Heart right ventricle (tissue), 16 donors: ENCODE results near the gene FCF1. TPM values are rescaled to one million over a fixed set of nuclear protein-coding genes. Genes with fewer than 3 reads are reported as not detected.

Experiments
- ATAC-seq, 8 donors: fragments of 200-7000 bp; cut with Tn5 transposase; one replicate each; pipeline ENCODE4 v1.9.1; 2020; ENCODE audit warnings: mild to moderate bottlenecking in 8 of 8, moderate library complexity in 8 of 8, moderate number of reproducible peaks in 1 of 8
- DNase-seq, 2 donors: peaks; one replicate each; pipeline ENCODE4 v3.0.0-alpha.2; 2020
- H3K27ac ChIP-seq, 10 donors: fragments of 200-600 bp; sonication (generic) in 2 of 10; one replicate each; pipeline versions ENCODE4 v1.5.0 to v1.8.0; 2020 to 2022; ENCODE audit warnings: mild to moderate bottlenecking in 3 of 10
- H3K27me3 ChIP-seq, 7 donors: fragments of 200-600 bp; one replicate each; pipeline ENCODE4 v1.8.0; 2021 to 2022; ENCODE audit warnings: mild to moderate bottlenecking in 2 of 7
- H3K36me3 ChIP-seq, 9 donors: fragments of 200-600 bp; sonication (generic) in 1 of 9; one replicate each; pipeline versions ENCODE4 v1.5.0 to v1.8.0; 2020 to 2022; ENCODE audit warnings: mild to moderate bottlenecking in 2 of 9
- H3K4me1 ChIP-seq, 9 donors: fragments of 200-600 bp; sonication (generic) in 1 of 9; one replicate each; pipeline versions ENCODE4 v1.5.0 to v1.8.0; 2020 to 2022; ENCODE audit warnings: mild to moderate bottlenecking in 4 of 9
- H3K4me3 ChIP-seq, 10 donors: fragments of 200-600 bp; sonication (generic) in 2 of 10; one replicate each; pipeline versions ENCODE4 v1.5.0 to v1.8.0; 2020 to 2022; ENCODE audit warnings: mild to moderate bottlenecking in 7 of 10, moderate library complexity in 2 of 10
- H3K9me3 ChIP-seq, 11 donors: fragments of 200-600 bp in 10 of 11; sonication (generic) in 2 of 11; one replicate each; pipeline versions ENCODE4 v1.5.0 to v1.8.0; 2013 to 2022; ENCODE audit warnings: mild to moderate bottlenecking in 2 of 11, control low read depth in 1 of 11, moderate library complexity in 1 of 11
- WGBS, 2 donors: extraction: QIAGEN DNeasy Blood & Tissue Kit; methylation state at CpG; one replicate each; pipeline ENCODE4 v1.1.7; 2013; ENCODE audit warnings: inconsistent platforms in 1 of 2; 5-methylcytosine and 5-hydroxymethylcytosine counted together
- intact Hi-C, 10 donors: fragments of 100-400 bp; cut with DNase I; formaldehyde crosslinking; loops; one replicate each; pipeline versions ENCODE4 v1.11.1 to v1.14.2; 2022
- polyA plus RNA-seq, 2 donors: library from polyadenylated mRNA; stranded (reverse); fragments of 200-250 nt; gene quantifications; one replicate each; pipeline ENCODE4 v1.2.3, GENCODE V29; 2013
- total RNA-seq, 10 donors: library from RNA; stranded (reverse); fragmentation: NEBNext Ultra II Directional in 3 of 10; extraction: Animal tissue kit (Norgen Biotek cat#: 25700) in 3 of 10; gene quantifications; one replicate each; pipeline versions ENCODE4 v1.2.1 to v1.2.4, GENCODE V29; 2021 to 2023
- TF ChIP-seq, protein P1 (sequence below), 9 donors: fragments of 200-600 bp; sonication (generic) in 2 of 9; IDR thresholded peaks; one replicate each; pipeline versions ENCODE4 v1.5.0 to v1.8.0; 2021 to 2022; ENCODE audit warnings: antibody characterized with exemption in 9 of 9, mild to moderate bottlenecking in 5 of 9, moderate library complexity in 1 of 9
- donor health status: Arrhythmogenic right ventricular cardiomyopathy.
- donor health status: ischemic (EF 13 %, LVEDD 7.1; RV severe dilation, severe dysfunction).
- donor health status: healthy with polysubstance abuse.
- donor health status: DM: no; HTN: yes; CAD: no.
- donor health status: DM: no; HTN: no; CAD: no.
- donor health status: ischemic (EF 25% LVEDD 6.9; RV normal size, moderate dysfunction).
- donor health status: ischemic (EF 25% LVEDD 5.7; RV mildly dilated, moderate dysfunction).
- donor health status: healthy.
- donor health status: DM: yes; HTN: yes; CAD: no.
- donor health status: Ischemic cardiomyopathy.
- donor health status: ischemic (EF 35%, LVEDD 5.7; RV mildly dilated, moderate dysfunction).
- donor health status: nonischemic (EF 11% LVEDD 7.7; RV severe dilation, severe dysfunction).
- donor health status: DM: yes; HTN: yes; CAD: no.
- donor health status: PGD.
- donor health status: ischemic (EF 29% LVEDD 5.4; RV normal size, mild dysfunction).
- donor health status: nonischemic (EF 23%, LVEDD 6.1; RV moderate dilation, normal function).

Gene FCF1
- total and polyA plus RNA-seq, 12 donors, result 3.4 to 45.5 (median 34.3) TPM

DNA sequence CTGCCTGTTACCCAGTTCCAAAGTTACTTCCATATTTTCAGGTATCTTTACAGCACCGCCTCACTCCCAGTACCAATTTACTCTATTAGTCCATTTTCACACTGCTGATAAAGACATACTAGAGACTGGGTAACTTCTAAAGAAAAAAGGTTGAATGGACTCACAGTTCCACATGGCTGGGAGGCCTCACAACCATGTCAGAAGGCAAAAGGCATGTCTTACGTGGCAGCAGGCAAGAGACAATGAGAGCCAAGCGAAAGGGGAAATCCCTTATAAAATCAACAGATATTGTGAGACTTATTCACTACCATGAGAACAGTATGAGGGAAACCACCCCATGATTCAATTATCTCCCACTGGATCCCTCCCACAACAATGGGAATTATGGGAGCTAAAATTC lies 9.9 kb upstream of the FCF1 start:
- 93 to 96% methylated on average over 3 of the region's 3 CpGs for WGBS, 2 donors

DNA sequence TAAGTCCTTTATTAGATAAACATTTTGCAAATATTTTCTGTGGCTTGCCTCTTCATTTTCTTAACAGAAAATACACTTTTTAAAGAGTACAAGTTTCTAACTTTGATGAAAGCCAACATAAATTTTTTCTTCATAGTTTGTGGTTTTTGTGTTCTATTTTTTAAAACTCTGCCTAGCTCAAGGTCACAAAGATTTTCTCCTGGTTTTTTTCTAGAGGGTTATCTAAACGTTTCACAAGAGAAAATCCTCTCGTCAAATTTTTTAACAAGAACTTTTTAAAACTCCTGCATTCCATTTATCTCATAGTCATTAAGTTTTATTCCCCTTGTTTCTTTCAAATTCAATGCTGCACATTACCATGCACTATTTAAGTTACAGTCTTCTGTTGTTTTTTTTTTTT lies 8.3 kb upstream of the FCF1 start:
- Histone ChIP-seq H3K27me3 (no peaks in the 10 kb centered on the region), H3K27ac (no peak overlapping the region), H3K9me3 (peaks cover 0 to 11% (median 0%) of the 10 kb centered on the region in 11 donors), H3K4me1 (peaks cover 0 to 20% (median under 1%) of the 10 kb centered on the region in 9 donors), H3K36me3 (peaks cover 0 to 3% (median 0%) of the 10 kb centered on the region in 9 donors), H3K4me3 (no peak overlapping the region)
- DNase-seq, result no peak
- 66 to 73% methylated on average over 2 of the region's 2 CpGs for WGBS, 2 donors
- TF ChIP-seq, protein P1, sequence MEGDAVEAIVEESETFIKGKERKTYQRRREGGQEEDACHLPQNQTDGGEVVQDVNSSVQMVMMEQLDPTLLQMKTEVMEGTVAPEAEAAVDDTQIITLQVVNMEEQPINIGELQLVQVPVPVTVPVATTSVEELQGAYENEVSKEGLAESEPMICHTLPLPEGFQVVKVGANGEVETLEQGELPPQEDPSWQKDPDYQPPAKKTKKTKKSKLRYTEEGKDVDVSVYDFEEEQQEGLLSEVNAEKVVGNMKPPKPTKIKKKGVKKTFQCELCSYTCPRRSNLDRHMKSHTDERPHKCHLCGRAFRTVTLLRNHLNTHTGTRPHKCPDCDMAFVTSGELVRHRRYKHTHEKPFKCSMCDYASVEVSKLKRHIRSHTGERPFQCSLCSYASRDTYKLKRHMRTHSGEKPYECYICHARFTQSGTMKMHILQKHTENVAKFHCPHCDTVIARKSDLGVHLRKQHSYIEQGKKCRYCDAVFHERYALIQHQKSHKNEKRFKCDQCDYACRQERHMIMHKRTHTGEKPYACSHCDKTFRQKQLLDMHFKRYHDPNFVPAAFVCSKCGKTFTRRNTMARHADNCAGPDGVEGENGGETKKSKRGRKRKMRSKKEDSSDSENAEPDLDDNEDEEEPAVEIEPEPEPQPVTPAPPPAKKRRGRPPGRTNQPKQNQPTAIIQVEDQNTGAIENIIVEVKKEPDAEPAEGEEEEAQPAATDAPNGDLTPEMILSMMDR (IDR thresholded peaks at IDR 0.05), result no peak
- ATAC-seq, result no peak
- intact Hi-C loops, result no loop called here

More for the DNA sequence above, 9.9 kb upstream of the FCF1 start:
- peaks cover 0 to 15% (median 0%) of the 10 kb centered on the region in 9 donors for H3K4me1 ChIP-seq
- peaks cover 0 to 11% (median 0%) of the 10 kb centered on the region in 11 donors for H3K9me3 ChIP-seq
- no peaks in the 10 kb centered on the region for H3K27me3 ChIP-seq
- ATAC-seq, result no peak
- no peak overlapping the region for H3K27ac ChIP-seq
- TF ChIP-seq, protein P1 (IDR thresholded peaks at IDR 0.05), result no peak
- no peak for DNase-seq
- H3K4me3 ChIP-seq, result no peak overlapping the region
- peaks cover 0 to 6% (median 0%) of the 10 kb centered on the region in 9 donors for H3K36me3 ChIP-seq
- intact Hi-C loops, result no loop called here

- no peak for ATAC-seq
Observed at GRCh38 chr14:74705613-74706500, 7.1 kb upstream of the FCF1 start.

GRCh38 chr14:74710480-74710879 lies 2.5 kb upstream of the FCF1 start:
- DNase-seq (no peak), ATAC-seq (no peak)
- no peak overlapping the region for H3K27ac ChIP-seq
- H3K9me3 ChIP-seq, result no peaks in the 10 kb centered on the region
- no peaks in the 10 kb centered on the region for H3K27me3 ChIP-seq
- WGBS, 2 donors, result 100% methylated on average over 1 of the region's 1 CpG
- H3K36me3 ChIP-seq, result peaks cover 0 to 11% (median 0%) of the 10 kb centered on the region in 9 donors
- peaks cover 0 to 54% (median 37%) of the 10 kb centered on the region in 9 donors for H3K4me1 ChIP-seq
- TF ChIP-seq, protein P1 (IDR thresholded peaks at IDR 0.05), result no peak
- no peak overlapping the region for H3K4me3 ChIP-seq
- intact Hi-C loops, result loop anchor here in 4 of 10 donors (5.0 to 10.0 kb wide), 4 partner anchors 52 to 106 kb away; partner anchors contain the start of genes LTBP2 (in 1 of the 4) and YLPM1 (in 1 of the 4)

More at GRCh38 chr14:74705613-74706500, 7.1 kb upstream of the FCF1 start:
- intact Hi-C loops, result no loop called here
- TF ChIP-seq, protein P1 (IDR thresholded peaks at IDR 0.05), result no peak
- no peaks in the 10 kb centered on the region for H3K27me3 ChIP-seq
- DNase-seq, result no peak
- no peak overlapping the region for H3K27ac ChIP-seq
- peaks cover 0 to 31% (median 13%) of the 10 kb centered on the region in 9 donors for H3K4me1 ChIP-seq
- H3K36me3 ChIP-seq, result no peaks in the 10 kb centered on the region
- no peak overlapping the region for H3K4me3 ChIP-seq
- 71 to 73% methylated on average over 5 of the region's 5 CpGs for WGBS, 2 donors
- H3K9me3 ChIP-seq, result peaks cover 0 to 11% (median 0%) of the 10 kb centered on the region in 11 donors
